Measurements from ENCODE around the gene STXBP5L. TPM values are rescaled to one million over a fixed set of nuclear protein-coding genes. Genes with fewer than 3 reads are reported as not detected.

Gene STXBP5L
- total RNA-seq, 2 donors from 2014 or later, result 0.07 TPM; not detected in 1

DNA sequence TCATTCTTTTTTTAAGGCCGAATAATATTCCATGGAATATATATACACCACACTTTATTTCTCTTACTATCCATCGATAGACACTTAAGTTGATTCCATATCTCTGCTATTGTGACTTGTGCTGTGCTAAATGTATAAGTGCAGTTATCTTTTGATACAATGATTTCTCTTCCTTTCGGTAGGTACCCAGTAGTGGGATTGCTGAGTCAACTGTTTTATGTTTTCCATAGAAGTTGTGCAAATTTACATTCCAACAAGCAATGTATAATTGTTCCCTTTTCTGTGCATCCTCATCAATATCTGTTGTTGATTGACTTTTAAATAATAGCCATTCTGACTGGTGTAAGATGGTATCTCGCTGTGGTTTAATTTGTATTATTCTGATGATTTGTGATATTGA lies 81.0 kb downstream of the STXBP5L start:
- TF ChIP-seq, protein P1, sequence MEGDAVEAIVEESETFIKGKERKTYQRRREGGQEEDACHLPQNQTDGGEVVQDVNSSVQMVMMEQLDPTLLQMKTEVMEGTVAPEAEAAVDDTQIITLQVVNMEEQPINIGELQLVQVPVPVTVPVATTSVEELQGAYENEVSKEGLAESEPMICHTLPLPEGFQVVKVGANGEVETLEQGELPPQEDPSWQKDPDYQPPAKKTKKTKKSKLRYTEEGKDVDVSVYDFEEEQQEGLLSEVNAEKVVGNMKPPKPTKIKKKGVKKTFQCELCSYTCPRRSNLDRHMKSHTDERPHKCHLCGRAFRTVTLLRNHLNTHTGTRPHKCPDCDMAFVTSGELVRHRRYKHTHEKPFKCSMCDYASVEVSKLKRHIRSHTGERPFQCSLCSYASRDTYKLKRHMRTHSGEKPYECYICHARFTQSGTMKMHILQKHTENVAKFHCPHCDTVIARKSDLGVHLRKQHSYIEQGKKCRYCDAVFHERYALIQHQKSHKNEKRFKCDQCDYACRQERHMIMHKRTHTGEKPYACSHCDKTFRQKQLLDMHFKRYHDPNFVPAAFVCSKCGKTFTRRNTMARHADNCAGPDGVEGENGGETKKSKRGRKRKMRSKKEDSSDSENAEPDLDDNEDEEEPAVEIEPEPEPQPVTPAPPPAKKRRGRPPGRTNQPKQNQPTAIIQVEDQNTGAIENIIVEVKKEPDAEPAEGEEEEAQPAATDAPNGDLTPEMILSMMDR (IDR thresholded peaks at IDR 0.05), result no peak
- ATAC-seq (ENCODE audit: insufficient number of reproducible peaks, low FRiP score, low read depth) (no peak), DNase-seq (ENCODE audit: low spot score) (no peak)
- Histone ChIP-seq H3K4me3 (no peak overlapping the region), H3K4me1 (ENCODE audit: control insufficient read depth in 1 of 2, low read depth in 2 of 2) (no peaks in the 10 kb centered on the region), H3K27me3 (replicated peaks; ENCODE audit: insufficient read depth) (no peaks in the 10 kb centered on the region), H3K27ac (no peak overlapping the region), H3K36me3 (no peaks in the 10 kb centered on the region), H3K9me3 (no peaks in the 10 kb centered on the region)

GRCh38 chr3:121018917-121019321 lies 110.9 kb downstream of the STXBP5L start:
- TF ChIP-seq, protein P1 (IDR thresholded peaks at IDR 0.05), result no peak

GRCh38 chr3:121063628-121064027 lies 155.6 kb downstream of the STXBP5L start:
- H3K36me3 ChIP-seq, result no peaks in the 10 kb centered on the region

More at GRCh38 chr3:121018917-121019321, 110.9 kb downstream of the STXBP5L start:
- ATAC-seq (ENCODE audit: insufficient number of reproducible peaks, low FRiP score, low read depth), result no peak
- Histone ChIP-seq H3K4me3 (no peak overlapping the region), H3K4me1 (ENCODE audit: control insufficient read depth in 1 of 2, low read depth in 2 of 2) (no peaks in the 10 kb centered on the region), H3K27ac (no peak overlapping the region), H3K27me3 (replicated peaks; ENCODE audit: insufficient read depth) (no peaks in the 10 kb centered on the region), H3K9me3 (peaks cover 1% of the 10 kb centered on the region), H3K36me3 (no peaks in the 10 kb centered on the region)
- no peak for DNase-seq (ENCODE audit: low spot score)

DNA sequence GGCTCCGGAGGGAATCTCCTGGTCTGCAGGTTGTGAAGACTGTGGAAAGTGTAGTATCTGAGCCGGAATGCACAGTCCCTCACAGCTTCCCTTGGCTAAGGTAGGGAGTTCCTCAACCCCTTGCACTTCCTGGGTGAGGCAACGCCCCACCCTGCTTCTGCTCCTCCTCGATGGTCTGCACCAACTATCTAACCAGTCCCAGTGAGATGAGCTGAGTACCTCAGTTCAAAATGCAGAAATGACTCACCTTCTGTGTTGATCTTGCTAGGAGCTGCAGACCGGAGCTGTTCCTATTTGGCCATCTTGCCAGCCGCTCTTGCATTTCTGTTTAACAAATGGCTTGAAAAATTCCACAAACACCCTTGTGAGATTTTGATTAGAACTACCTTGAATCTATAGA lies 156.1 kb downstream of the STXBP5L start:
- DNase-seq (ENCODE audit: low spot score), result no peak

More at GRCh38 chr3:121063628-121064027, 155.6 kb downstream of the STXBP5L start:
- TF ChIP-seq, protein P1 (IDR thresholded peaks at IDR 0.05), result no peak
- Histone ChIP-seq H3K9me3 (no peaks in the 10 kb centered on the region), H3K27me3 (replicated peaks; ENCODE audit: insufficient read depth) (no peaks in the 10 kb centered on the region), H3K27ac (no peak overlapping the region), H3K4me3 (no peak overlapping the region), H3K4me1 (ENCODE audit: control insufficient read depth in 1 of 2, low read depth in 2 of 2) (no peaks in the 10 kb centered on the region)
- ATAC-seq (ENCODE audit: insufficient number of reproducible peaks, low FRiP score, low read depth), result no peak
- DNase-seq (ENCODE audit: low spot score), result no peak

DNA sequence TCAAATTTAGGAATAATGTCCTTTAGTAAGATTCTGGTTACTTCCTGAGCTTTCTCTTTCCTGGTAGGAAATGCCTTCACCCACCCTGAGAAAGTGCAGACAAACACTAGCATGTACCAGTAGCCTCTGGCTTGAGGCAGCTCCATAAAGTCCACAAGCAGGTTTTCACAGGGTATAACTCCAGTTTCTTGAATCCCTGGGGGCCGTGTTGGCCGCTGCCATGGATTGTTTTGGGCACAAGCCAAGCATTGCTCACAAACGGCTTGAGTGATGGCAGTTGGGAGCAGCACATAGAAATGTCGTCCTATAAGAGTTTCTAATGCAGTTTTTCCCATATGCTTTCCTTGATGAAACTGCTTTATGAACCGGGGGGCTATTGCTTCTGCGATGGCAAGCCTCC lies 164.1 kb downstream of the STXBP5L start:
- no peaks in the 10 kb centered on the region for H3K27me3 ChIP-seq (replicated peaks; ENCODE audit: insufficient read depth)
- no peak overlapping the region for H3K27ac ChIP-seq
- no peaks in the 10 kb centered on the region for H3K36me3 ChIP-seq
- H3K4me1 ChIP-seq (ENCODE audit: control insufficient read depth in 1 of 2, low read depth in 2 of 2), result peaks cover 7 to 17% of the 10 kb centered on the region in 2 donors
- no peak for DNase-seq (ENCODE audit: low spot score)
- peak overlapping the region; percentile 38 for H3K4me3 ChIP-seq
- TF ChIP-seq, protein P1 (IDR thresholded peaks at IDR 0.05), result no peak
- ATAC-seq (ENCODE audit: insufficient number of reproducible peaks, low FRiP score, low read depth), result peak; percentile 23
- H3K9me3 ChIP-seq, result no peaks in the 10 kb centered on the region

More for the DNA sequence above, 156.1 kb downstream of the STXBP5L start:
- no peaks in the 10 kb centered on the region for H3K4me1 ChIP-seq (ENCODE audit: control insufficient read depth in 1 of 2, low read depth in 2 of 2)
- H3K27ac ChIP-seq, result no peak overlapping the region
- H3K36me3 ChIP-seq, result no peaks in the 10 kb centered on the region
- no peak for ATAC-seq (ENCODE audit: insufficient number of reproducible peaks, low FRiP score, low read depth)
- H3K4me3 ChIP-seq, result no peak overlapping the region
- TF ChIP-seq, protein P1 (IDR thresholded peaks at IDR 0.05), result no peak
- H3K9me3 ChIP-seq, result no peaks in the 10 kb centered on the region
- no peaks in the 10 kb centered on the region for H3K27me3 ChIP-seq (replicated peaks; ENCODE audit: insufficient read depth)

Measured in thoracic aorta (tissue), 2 donors.